Measurements from ENCODE around the gene HNRNPH1.
"Not testable (repeated sequence)": the region's sequence is repeated elsewhere in the genome, so short reads cannot be mapped to it uniquely, and the experiment has no call there.

- TF ChIP-seq, protein P1, sequence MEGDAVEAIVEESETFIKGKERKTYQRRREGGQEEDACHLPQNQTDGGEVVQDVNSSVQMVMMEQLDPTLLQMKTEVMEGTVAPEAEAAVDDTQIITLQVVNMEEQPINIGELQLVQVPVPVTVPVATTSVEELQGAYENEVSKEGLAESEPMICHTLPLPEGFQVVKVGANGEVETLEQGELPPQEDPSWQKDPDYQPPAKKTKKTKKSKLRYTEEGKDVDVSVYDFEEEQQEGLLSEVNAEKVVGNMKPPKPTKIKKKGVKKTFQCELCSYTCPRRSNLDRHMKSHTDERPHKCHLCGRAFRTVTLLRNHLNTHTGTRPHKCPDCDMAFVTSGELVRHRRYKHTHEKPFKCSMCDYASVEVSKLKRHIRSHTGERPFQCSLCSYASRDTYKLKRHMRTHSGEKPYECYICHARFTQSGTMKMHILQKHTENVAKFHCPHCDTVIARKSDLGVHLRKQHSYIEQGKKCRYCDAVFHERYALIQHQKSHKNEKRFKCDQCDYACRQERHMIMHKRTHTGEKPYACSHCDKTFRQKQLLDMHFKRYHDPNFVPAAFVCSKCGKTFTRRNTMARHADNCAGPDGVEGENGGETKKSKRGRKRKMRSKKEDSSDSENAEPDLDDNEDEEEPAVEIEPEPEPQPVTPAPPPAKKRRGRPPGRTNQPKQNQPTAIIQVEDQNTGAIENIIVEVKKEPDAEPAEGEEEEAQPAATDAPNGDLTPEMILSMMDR (IDR thresholded peaks at IDR 0.05; ENCODE audit: low read depth, low read length, missing input control) = not testable (repeated sequence)
- TF ChIP-seq JUND (IDR thresholded peaks at IDR 0.05); TAF1 (conservative IDR thresholded peaks at IDR 0.05); RAD21 (IDR thresholded peaks at IDR 0.05); ZBTB33 (IDR thresholded peaks at IDR 0.05); REST (IDR thresholded peaks at IDR 0.05); YY1 (IDR thresholded peaks at IDR 0.05): not testable (repeated sequence)
- TF ChIP-seq, protein P2, sequence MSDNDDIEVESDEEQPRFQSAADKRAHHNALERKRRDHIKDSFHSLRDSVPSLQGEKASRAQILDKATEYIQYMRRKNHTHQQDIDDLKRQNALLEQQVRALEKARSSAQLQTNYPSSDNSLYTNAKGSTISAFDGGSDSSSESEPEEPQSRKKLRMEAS (IDR thresholded peaks at IDR 0.05) = not testable (repeated sequence)
Observed at GRCh38 chr5:179650245-179650644, 26.8 kb upstream of the HNRNPH1 start.

Data from liver (tissue), 3 donors.